ENCODE results near the gene GSE1.

The GSE1 gene

DNA sequence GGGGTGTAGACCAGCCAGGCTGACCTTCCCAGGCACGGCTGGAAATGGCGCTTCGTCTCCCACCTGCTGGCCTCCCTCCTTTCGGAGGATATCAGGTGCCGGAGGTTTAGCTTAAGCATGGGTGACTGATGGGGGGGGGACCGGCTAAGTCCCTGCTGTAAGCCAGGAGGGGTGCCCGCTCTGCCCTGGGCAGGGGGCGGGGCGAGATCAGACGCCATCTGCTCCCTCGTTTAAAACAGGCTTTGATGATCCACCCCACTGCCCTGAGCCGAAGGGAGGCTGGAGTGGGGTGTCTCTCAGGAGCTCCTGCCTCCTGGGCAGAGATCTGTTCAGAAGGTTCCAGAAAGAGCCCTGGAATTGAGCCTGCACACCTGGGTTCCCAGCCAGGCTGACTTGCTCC lies 111.8 kb downstream of the GSE1 start:
- Histone ChIP-seq H3F3A (ENCODE audit: control insufficient read depth, insufficient read depth) (no peaks in the 10 kb centered on the region), H3K27ac (ENCODE audit: low read depth, low read length) (no peak overlapping the region), H3K79me2 (ENCODE audit: control insufficient read depth, low read length) (no peaks in the 10 kb centered on the region), H3K9me3 (ENCODE audit: control insufficient read depth, insufficient read depth, low read length) (no peaks in the 10 kb centered on the region), H3K4me3 (ENCODE audit: low read length) (no peak overlapping the region), H3K4me1 (ENCODE audit: control insufficient read depth, low read length) (no peaks in the 10 kb centered on the region), H3K27me3 (ENCODE audit: control insufficient read depth, low read length) (no peaks in the 10 kb centered on the region), H3K4me2 (ENCODE audit: low read length) (no peak overlapping the region), H3K9me2 (replicated peaks; ENCODE audit: control insufficient read depth, low read length) (no peaks in the 10 kb centered on the region), H3K36me3 (ENCODE audit: control insufficient read depth, low read length) (no peaks in the 10 kb centered on the region), H4K20me1 (ENCODE audit: control insufficient read depth, insufficient read depth, low read depth, low read length) (no peaks in the 10 kb centered on the region)
- no peak for TF ChIP-seq EZH2phosphoT487 (IDR thresholded peaks at IDR 0.05; ENCODE audit: borderline replicate concordance, low read length)
- TF ChIP-seq, protein P1, sequence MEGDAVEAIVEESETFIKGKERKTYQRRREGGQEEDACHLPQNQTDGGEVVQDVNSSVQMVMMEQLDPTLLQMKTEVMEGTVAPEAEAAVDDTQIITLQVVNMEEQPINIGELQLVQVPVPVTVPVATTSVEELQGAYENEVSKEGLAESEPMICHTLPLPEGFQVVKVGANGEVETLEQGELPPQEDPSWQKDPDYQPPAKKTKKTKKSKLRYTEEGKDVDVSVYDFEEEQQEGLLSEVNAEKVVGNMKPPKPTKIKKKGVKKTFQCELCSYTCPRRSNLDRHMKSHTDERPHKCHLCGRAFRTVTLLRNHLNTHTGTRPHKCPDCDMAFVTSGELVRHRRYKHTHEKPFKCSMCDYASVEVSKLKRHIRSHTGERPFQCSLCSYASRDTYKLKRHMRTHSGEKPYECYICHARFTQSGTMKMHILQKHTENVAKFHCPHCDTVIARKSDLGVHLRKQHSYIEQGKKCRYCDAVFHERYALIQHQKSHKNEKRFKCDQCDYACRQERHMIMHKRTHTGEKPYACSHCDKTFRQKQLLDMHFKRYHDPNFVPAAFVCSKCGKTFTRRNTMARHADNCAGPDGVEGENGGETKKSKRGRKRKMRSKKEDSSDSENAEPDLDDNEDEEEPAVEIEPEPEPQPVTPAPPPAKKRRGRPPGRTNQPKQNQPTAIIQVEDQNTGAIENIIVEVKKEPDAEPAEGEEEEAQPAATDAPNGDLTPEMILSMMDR (IDR thresholded peaks at IDR 0.05; ENCODE audit: low read depth, low read length, poor library complexity, severe bottlenecking) = no peak

Data from DOHH2 (cell line).